ENCODE data around the gene FHOD1.

The FHOD1 gene

DNA sequence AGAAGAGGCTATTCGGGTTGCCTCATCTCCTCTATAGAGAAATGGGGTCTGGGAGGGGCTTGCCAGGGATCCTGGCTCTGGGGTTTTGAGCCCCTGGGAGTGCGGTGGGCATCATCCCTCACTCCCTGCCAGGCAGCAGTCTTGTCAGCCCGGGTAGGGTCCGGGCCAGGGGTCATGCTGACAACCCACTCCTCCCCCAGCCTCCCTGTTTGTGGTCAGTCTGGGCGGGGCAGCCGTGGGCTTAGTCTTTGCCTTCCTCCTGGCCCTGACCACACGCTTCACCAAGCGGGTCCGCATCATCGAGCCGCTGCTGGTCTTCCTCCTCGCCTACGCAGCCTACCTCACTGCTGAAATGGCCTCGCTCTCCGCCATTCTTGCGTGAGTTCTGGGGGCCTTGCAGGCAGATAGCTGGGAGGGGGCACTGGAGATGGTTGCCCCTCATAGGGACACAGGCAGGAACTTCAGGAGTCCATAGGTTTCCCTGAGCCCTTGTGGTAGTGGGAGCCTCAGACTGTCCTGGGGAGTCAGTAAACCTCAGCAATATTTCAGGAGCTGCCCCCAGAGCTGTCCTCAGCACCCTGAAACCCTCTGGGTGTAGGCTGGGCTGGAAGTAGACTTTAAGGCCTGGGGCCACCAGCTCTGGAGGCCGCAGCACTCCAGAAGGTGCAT, 8.4 kb upstream of the FHOD1 start:
- no peak overlapping the region for H3K4me3 ChIP-seq (ENCODE audit: low read depth, low read length)
- TF ChIP-seq, protein P1, sequence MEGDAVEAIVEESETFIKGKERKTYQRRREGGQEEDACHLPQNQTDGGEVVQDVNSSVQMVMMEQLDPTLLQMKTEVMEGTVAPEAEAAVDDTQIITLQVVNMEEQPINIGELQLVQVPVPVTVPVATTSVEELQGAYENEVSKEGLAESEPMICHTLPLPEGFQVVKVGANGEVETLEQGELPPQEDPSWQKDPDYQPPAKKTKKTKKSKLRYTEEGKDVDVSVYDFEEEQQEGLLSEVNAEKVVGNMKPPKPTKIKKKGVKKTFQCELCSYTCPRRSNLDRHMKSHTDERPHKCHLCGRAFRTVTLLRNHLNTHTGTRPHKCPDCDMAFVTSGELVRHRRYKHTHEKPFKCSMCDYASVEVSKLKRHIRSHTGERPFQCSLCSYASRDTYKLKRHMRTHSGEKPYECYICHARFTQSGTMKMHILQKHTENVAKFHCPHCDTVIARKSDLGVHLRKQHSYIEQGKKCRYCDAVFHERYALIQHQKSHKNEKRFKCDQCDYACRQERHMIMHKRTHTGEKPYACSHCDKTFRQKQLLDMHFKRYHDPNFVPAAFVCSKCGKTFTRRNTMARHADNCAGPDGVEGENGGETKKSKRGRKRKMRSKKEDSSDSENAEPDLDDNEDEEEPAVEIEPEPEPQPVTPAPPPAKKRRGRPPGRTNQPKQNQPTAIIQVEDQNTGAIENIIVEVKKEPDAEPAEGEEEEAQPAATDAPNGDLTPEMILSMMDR (IDR thresholded peaks at IDR 0.05; ENCODE audit: low read depth, low read length) = no peak

DNA sequence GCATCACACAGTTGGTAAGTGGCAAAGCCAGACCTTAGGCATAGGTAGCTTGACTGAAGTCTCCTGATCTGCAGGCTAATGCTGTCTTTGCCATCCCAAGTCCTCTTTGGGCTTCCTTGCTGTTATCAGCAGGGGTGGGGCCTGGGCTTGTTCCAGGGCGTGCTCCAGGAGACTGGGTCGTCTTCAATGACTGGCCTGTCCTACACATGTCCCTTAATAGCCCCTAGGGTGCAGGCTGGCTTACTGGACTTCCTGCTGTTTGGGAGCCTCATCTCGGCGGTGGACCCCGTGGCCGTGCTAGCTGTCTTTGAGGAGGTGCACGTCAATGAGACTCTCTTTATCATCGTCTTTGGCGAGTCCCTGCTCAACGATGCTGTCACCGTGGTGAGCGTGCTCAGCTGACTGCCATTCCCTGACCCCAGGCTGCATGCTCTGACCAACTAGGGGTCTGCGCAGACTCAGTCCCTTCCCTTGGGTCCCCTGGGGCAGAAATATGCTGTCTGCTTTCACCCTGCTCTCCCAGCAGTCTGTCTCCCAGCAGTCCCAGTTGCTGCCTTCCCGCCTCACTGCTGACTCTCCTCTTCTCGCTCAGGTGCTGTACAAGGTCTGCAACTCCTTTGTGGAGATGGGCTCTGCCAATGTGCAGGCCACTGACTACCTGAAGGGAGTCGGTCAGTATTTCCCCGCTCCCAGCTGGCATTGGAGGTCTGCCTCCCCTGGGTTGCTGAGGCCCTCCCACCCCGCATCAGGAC, 7.7 kb upstream of the FHOD1 start:
- no peak overlapping the region for H3K4me3 ChIP-seq (ENCODE audit: low read depth, low read length)
- TF ChIP-seq, protein P1 (IDR thresholded peaks at IDR 0.05; ENCODE audit: low read depth, low read length) = no peak

DNA sequence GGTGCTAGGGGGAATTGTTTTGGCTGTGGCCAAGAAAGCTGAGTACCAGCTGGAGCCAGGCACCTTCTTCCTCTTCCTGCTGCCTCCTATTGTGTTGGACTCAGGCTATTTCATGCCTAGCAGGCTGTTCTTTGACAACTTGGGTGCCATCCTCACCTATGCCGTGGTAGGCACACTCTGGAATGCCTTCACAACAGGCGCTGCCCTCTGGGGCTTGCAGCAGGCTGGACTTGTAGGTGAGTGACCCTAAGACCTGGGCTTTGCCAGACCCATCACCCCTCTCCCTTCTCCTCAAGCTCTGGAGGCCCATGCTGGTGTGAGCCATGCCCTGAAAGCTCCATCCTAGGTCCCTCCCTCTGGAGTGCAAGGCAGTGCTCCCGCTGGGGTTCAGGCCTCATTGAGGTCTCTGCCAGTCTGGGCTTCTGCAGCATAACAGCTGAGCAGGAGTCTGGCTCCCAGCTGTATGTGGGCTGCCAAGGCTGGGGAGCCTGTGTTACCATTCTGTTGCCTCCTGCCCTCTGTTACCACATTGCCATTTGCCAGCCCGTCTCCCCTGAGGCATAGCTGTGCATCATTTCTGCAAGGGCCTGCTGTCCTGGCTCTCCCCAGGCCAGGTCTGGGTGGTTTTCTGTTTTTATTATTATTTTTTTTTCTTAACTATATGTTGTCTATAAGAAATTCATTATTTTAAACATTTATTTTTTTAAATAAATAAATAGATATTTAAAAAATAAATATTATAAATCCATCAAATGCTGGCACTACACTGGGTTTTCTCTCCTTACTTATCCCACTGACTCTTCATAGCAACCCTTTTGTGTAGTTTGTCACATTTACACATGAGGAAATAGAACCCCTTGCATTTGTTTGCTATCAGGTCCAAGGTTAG, 5.6 kb upstream of the FHOD1 start:
- TF ChIP-seq, protein P1 (IDR thresholded peaks at IDR 0.05; ENCODE audit: low read depth, low read length) = no peak
- H3K4me3 ChIP-seq (ENCODE audit: low read depth, low read length) = no peak overlapping the region

DNA sequence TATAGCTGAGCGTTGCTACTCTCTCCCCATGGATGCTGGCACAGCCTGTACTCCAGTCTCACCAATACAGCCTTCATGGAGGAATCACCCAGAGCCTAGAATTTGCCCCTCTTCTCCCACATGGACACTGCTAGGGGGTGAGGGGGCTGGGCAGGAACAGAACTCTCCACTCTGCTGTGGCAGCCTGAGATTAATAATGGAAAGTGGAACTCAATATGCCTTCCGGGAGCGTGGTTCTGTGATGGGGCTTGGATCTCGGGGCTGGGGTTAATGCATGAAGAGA, 2.7 kb upstream of the FHOD1 start:
- TF ChIP-seq, protein P1 (IDR thresholded peaks at IDR 0.05; ENCODE audit: low read depth, low read length) = no peak
- no peak overlapping the region for H3K4me3 ChIP-seq (ENCODE audit: low read depth, low read length)

DNA sequence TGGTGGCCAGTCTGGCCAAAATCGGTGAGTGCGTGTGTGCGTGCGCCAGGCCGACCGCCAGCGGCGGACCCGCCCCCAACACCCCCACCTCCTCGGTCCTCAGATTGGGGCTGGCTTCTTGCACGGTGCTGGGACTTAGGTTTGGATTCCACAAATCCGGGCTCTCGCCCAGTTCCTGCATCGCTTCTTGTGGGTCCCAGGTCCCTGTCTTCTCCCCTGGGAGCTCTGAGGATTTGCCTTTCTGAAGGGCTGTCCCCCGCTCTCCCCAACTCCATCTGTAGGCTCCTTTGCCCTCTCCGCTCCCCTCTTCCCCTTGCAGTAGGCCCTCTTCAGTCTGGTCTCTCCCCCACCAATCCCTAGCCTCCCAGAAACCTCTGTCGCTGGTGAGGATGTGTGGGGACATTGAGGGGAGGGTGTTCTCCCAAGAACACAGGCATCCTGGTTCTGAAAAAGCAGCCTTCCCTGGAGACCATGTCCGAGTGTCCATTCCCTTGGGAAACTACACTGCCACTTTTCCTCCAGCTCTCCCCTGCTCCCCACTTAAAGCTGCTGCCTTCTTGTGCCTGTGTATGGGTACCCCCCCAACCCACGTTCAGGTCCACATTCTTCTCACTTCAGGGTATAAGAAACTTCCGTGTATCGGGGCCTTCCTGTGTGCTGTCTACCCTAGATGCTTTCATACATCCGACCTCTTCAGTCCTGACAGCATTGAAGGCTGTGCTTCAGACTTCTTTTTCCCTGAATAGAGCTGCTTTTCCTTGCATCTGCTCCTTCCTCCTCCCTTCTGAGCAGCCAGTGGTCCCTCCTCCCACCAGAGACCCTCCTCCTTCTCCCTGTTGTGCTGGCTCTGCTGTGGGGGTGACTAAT, 2.1 kb upstream of the FHOD1 start:
- TF ChIP-seq, protein P1 (IDR thresholded peaks at IDR 0.05; ENCODE audit: low read depth, low read length) = no peak
- peak overlapping the region; percentile 72 for H3K4me3 ChIP-seq (ENCODE audit: low read depth, low read length)

DNA sequence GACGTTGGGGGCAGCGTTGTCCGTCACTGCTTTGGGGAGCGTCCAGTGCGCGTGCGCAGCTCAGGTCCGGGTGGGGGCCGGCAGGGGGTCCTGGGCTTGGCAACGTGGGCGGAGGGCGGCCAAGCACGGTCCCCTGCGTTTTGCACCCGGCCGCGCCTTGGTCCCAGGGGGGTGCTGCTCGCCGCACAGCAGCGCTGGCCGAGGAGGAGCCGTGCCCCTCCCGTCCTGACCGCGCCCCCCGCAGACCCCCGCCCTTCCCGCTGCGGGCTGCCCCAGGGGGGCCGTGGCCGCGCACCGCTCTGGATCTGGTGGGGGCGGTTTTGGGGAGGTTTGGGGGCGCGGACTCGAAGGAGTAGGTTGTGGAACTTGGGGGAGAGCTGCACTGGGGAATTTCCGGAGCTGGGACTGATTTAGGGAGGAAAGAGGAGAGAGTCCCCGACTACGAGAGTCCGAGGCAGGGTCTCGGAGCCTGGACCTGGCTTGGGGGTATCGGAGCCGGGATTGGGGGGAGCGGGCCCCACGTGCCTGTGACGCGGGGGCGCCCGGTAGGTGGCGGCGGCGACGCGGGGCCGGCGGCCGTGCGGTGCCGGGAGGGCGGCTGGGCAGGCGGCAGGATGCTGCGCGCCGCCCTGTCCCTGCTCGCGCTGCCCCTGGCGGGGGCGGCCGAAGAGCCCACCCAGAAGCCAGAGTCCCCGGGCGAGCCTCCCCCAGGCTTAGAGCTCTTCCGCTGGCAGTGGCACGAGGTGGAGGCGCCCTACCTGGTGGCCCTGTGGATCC, 1.3 kb upstream of the FHOD1 start, which contains the start of gene SLC9A5:
SLC9A5 (plus strand) TSS at position 579 of the 777 bp plus-strand sequence; CDS start at position 615, 36 bp downstream.
- H3K4me3 ChIP-seq (ENCODE audit: low read depth, low read length) = peak within 1 kb of the TSS; percentile 72
- TF ChIP-seq, protein P1 (IDR thresholded peaks at IDR 0.05; ENCODE audit: low read depth, low read length) = no peak
